Left kidney (tissue), 2 donors: ENCODE data around the gene ADORA3. TPM values are rescaled to one million over a fixed set of nuclear protein-coding genes. Genes with fewer than 3 reads are reported as not detected.

Source experiments
- DNase-seq: peaks from one replicate; pipeline ENCODE4 v3.0.0-alpha.2; 2013
- polyA plus RNA-seq: library from polyadenylated mRNA; unstranded; fragments of 120-200 nt; gene quantifications from one replicate; pipeline ENCODE4 v1.2.1, GENCODE V29; 2013; ENCODE audit not compliant: insufficient read length

The ADORA3 gene
- polyA plus RNA-seq, 1 donor = 0.52 TPM

GRCh38 chr1:111507411-111508201 is 4.2 kb upstream of the ADORA3 start:
- no peak for DNase-seq

DNA sequence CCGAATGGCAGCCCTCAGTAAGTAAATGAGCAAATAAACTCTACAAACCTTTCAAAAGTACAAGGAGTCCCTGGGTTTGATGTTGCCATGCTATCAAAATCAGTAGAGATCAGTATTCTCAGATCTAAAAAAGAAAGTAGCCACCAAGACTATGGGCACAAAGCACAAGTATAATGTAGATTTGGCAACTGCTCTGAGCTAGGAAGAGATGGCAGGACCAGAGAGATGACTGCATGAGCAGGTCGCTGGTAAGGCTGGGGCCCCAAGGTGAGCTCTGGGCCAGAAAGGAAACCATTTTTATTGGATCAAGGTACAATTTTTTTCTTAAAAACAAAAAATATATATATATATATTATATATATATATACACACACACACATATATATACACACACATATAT is 3.1 kb upstream of the ADORA3 start:
- DNase-seq = no peak

GRCh38 chr1:111505641-111506119 is 2.2 kb upstream of the ADORA3 start:
- no peak for DNase-seq

DNA sequence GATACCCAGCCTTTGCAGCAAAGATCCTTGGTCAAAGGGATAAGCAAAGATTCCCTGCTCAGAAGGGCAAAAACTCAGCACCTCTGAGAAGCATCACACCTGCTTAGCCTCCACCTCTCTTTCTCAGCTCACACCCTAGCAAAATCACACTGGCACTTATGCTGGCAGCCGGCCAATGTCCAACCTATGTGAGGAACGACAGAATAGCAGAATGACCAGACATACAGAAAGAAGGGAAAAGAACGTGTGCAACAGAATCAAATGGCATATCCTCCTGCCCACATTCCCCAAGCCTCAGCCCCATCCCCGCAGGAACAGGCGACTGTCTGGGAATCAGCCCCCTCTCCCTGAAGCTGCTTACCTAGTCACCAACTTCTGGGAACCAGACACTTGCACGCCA is 664 bp upstream of the ADORA3 start:
- DNase-seq = no peak

DNA sequence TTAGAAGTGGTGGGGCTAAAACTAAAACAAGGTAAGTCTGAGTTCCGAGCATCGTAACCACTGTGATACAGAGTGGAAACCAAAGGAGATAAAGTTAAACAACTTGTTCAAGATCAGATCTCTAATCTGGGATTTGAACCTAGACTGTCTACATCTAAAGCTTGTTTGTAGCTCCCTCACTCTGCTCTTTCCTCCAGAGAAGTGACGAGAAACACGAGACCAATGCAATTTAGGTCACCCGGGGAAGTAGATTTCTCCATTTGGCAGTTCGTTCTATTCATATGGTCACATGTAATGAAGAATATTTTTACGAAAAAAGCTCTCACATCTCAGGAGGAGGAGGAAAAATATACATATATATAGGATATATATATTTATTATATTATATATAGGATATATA is 1.8 kb downstream of the ADORA3 start:
- no peak for DNase-seq

GRCh38 chr1:111499026-111499785 is 4.2 kb downstream of the ADORA3 start:
- DNase-seq = no peak

- DNase-seq = no peak
These were observed 5.8 kb downstream of the ADORA3 start for GRCh38 chr1:111497592-111497991.

DNA sequence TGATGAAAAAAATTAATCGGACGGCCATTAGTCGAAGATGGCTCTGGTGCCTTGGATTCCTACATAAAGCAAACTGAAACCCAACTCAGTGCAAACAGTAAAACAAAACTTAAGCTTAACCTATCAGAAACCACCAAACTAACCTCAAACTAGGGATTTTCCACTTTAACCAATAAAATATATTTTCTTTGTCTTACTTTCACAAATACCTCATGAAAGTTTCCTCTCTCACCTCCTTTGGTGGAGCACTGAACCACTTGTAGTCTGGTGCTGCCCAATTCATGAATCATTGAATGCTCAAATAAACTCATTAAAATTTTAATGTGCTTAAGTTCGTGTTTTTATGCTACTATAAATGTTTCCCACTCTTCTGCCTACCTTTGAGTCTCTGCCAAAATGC is 7.0 kb downstream of the ADORA3 start:
- DNase-seq = no peak

GRCh38 chr1:111491070-111491469 is 12.4 kb downstream of the ADORA3 start:
- no peak for DNase-seq

DNA sequence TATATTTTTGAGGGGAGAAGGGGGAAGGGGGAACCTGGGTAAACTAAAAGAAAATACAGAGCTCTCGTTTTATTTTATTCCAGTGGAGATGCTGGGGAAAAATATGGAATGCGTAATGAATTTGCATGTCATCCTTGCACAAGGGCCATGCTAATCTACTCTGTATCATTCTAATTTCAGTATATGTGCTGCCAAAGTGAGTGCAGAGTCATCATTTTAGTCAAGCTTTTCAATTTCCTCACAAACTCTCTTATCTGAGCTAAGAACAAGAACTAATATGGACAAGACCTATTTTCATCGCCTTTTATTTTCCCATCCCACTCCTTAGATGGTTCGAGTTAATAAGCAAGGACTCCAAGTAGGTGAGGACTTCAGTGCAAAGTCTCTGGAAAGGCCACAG is 13.2 kb downstream of the ADORA3 start:
- DNase-seq = no peak

DNA sequence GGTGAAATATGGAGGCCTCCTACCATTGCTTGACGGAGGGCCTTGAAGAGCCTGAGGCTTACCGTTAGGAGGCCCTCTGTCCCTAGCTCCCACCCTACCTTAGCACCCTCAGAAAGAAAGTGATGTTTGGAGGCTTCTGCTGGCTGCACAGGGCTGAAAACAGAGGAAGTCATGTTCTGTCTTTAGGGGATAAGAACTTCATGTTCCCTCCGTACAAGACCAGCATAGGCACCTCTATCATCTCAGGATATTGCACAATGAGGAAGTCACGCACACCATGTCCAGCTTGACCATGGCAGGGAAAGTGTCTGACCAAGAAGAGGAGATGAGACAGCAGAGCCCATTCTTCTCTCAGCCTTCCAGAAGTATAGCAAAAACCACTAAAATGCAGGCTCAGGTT is 13.8 kb downstream of the ADORA3 start:
- no peak for DNase-seq

- DNase-seq = no peak
These were observed 14.8 kb downstream of the ADORA3 start for GRCh38 chr1:111488669-111489068.

DNA sequence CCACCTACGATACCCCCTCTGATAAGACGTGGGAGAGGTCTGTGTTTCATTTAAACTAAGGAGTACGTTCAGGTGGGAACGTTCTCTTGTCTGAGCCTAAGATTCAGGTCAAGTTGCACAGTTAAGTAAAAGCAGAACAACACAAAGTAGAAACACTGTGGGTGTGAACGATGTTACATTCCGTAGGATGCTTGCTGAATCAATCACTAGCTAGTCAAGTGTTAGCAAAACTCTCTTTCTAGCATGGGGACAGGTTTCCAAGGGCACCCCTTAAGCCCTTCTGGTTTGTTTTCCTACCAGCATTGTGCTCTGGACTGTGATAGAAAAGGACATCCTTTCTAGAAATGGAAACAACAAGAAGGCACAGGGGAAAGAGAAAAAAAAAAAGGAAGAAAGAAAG is 16.3 kb downstream of the ADORA3 start:
- no peak for DNase-seq

DNA sequence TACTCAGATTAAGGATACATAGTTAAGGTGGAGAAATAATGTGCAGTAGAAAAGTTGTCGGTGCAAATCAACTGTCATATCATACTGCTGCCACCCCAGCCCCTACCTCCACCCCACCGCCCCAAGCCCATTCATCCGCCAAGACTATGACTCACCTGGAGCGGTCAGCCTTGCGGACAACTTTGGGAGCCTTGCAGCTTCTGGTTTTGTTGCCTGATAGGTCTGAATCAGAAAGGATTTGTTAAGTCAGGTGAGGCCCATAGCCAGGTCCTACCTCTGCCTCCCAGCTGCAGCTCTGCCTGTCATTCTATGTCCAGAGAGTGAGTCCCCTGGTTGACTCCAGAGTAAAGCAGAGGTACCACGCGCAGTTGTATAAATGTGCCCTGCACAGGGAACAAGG is 17.0 kb downstream of the ADORA3 start:
- DNase-seq = no peak

- no peak for DNase-seq
These were observed 18.9 kb downstream of the ADORA3 start for GRCh38 chr1:111484391-111485026.

DNA sequence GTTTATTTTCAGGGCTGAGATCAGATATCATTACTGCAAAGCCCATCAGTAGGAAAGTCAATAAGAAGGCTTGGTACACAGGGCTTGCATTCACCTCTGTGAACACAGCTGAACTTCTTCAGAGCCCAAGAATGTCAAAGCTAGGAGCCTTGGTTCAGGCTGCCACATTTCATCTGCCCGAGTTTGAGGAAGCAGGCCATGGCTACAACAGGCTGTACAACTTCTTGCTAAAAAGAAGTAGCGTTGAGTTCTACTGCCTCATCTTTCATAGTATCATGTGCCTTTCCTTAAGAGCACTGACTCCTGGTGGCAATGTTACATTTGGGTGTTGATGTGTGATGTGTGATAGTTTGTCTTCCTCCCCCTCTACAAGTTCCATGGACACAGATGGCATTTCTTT is 19.6 kb downstream of the ADORA3 start:
- no peak for DNase-seq

DNA sequence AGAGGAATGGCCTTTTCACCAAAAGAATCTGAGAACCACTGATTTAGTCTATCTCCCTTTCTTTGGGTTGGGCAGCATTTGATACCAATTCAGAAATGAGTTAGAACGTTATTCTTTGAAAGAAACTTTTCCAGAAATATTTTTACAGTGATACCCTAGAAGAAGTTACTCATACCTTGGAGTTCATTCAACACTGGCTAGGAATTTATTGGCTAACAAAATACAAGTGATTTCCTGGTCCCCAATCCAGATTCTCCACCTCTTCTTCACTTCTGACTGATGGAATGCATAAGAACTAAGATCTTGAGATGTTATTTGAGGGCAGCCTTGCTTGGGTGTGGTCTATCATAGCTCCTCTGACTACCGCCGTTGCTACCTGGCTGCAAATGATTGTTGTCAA is 20.3 kb downstream of the ADORA3 start:
- no peak for DNase-seq

- peak; percentile 64 for DNase-seq
These were observed 21.8 kb downstream of the ADORA3 start for GRCh38 chr1:111481387-111482221.

DNA sequence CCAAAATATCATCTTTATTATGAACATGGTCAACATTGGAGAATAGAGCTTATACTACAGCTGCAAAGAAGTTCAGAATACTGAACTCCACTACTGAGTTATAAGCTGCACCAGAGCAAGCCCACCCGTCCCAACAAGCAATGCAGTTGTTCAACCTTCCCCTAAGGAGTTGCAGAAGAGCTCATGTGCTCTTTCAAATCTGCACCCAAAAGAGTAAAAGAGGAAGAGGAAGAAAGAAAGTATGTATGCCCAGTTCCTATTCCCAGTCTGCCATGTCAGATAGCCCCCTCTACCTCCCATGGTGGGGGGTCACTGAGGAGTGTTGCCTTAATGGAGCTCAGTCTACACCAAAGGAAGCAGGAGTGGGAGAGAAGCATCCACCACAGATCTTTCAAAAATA is 22.8 kb downstream of the ADORA3 start:
- no peak for DNase-seq

GRCh38 chr1:111476761-111477309 is 26.6 kb downstream of the ADORA3 start:
- DNase-seq = no peak

DNA sequence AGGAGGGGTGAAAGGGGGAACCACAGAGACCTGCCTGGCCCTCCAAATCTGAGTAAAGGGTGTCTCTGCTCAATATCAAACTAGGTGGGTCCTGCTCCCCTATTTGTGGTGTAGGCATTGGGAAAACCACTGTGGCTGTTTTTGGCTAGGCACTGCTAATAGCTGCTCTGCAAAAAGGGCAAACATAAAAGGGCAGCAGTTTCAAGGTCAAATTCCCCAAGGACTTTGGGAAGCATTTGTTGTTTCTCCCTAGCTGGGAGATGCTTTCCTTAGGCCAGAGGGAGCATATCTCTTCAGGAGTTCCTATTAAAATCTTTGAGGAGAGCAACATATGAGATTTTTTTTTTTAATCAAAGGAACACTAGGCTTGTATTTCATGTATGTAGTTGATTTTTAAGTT is 27.2 kb downstream of the ADORA3 start:
- DNase-seq = no peak

- no peak for DNase-seq
These were observed 27.7 kb downstream of the ADORA3 start for GRCh38 chr1:111475701-111476100.
